Muscle layer of colon (tissue), 2 donors: Measurements from ENCODE around the gene TSPAN4.
A peak's percentile ranks its signal among the peaks of the same experiment; 100 is the strongest.

Experiments used
- H3K27ac ChIP-seq: one replicate; pipeline ENCODE4 v1.7.0; 2013; ENCODE audit warnings: low read depth, mild to moderate bottlenecking, low read length, moderate library complexity
- H3K27me3 ChIP-seq, 2 donors: one replicate each; pipeline ENCODE4 v1.7.0; 2013; ENCODE audit warnings: low read length in 2 of 2, mild to moderate bottlenecking in 2 of 2; ENCODE audit not compliant: insufficient read depth in 2 of 2, control insufficient read depth in 1 of 2
- H3K36me3 ChIP-seq: one replicate; pipeline ENCODE4 v1.7.0; 2013; ENCODE audit warnings: mild to moderate bottlenecking, low read length; ENCODE audit not compliant: insufficient read depth
- H3K4me1 ChIP-seq: one replicate; pipeline ENCODE4 v1.7.0; 2013; ENCODE audit warnings: mild to moderate bottlenecking, low read length; ENCODE audit not compliant: insufficient read depth
- H3K4me3 ChIP-seq, 2 donors: one replicate each; pipeline ENCODE4 v1.7.0; 2013; ENCODE audit warnings: low read length in 2 of 2, low read depth in 1 of 2, mild to moderate bottlenecking in 1 of 2, moderate library complexity in 1 of 2
- H3K9ac ChIP-seq: one replicate; pipeline ENCODE4 v1.7.0; 2013; ENCODE audit warnings: low read length
- H3K9me3 ChIP-seq: one replicate; pipeline ENCODE4 v1.7.0; 2013; ENCODE audit warnings: mild to moderate bottlenecking, low read length
- donor health status: abdominal sarcoma.
- donor health status: Adenocarcinoma of cecum.

The TSPAN4 gene

DNA sequence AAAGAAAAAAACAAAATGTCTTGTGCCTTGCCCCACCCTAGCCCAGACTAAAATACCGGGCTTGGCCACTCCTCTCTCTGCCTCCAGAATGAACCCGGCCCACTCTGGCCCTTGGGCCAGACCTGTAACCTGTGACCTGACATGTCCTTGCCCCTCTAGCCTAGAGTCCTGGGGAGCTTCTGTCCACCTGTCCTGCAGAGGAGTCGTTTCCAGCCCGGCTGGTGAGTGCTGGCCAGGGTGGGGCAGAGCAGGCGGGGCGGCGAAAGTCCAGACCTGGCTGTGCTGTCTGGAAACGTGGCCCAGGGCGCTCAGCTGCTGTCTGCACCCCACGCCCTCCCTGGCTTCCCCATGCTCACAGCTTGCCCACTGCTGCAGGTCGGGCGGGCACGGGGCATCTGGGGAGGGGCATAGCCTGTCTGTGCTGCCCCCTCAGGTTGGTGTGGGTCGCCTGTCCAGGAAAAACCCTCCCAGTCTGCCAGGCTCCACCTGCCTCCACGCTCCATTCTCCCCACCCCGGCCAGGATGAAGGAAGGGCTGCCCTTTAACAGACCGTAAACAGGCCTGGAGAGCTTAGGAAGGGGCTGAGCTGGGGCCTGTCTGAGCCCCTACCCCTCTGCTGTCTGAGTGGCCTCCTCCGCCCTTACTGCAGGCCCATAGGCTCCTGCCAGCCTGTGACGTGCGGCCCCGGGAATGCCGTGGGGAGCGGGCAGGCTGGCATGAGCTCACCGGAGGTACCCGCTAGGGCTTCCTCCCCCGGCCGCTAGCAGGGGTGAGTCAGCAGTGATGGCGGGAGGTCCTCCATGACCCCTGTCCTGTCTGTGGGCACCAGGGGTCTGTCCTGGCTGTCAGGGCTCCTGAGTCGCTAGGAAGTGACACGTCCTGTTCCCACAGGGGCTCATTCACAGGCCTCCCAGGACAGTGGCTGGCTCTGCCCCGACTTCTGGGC is 8.0 kb upstream of the TSPAN4 start:
- Histone ChIP-seq H3K4me1 (peaks cover 24% of the 10 kb centered on the region), H3K4me3 (peak overlapping the region; percentile 11 to 56)

GRCh38 chr11:836274-836673 is 6.4 kb upstream of the TSPAN4 start:
- no peaks in the 10 kb centered on the region for H3K9me3 ChIP-seq
- peaks cover 32% of the 10 kb centered on the region for H3K36me3 ChIP-seq
- no peak overlapping the region for H3K9ac ChIP-seq
- H3K27me3 ChIP-seq: peaks cover 0 to 12% of the 10 kb centered on the region in 2 donors
- no peak overlapping the region for H3K27ac ChIP-seq
- H3K4me3 ChIP-seq: no peak overlapping the region
- H3K4me1 ChIP-seq: peaks cover 34% of the 10 kb centered on the region

More for the DNA sequence above, 8.0 kb upstream of the TSPAN4 start:
- Histone ChIP-seq H3K27me3 (peaks cover 0 to 29% of the 10 kb centered on the region in 2 donors), H3K9ac (peak overlapping the region; percentile 9), H3K27ac (peak overlapping the region; percentile 93), H3K36me3 (peaks cover 27% of the 10 kb centered on the region), H3K9me3 (no peaks in the 10 kb centered on the region)

DNA sequence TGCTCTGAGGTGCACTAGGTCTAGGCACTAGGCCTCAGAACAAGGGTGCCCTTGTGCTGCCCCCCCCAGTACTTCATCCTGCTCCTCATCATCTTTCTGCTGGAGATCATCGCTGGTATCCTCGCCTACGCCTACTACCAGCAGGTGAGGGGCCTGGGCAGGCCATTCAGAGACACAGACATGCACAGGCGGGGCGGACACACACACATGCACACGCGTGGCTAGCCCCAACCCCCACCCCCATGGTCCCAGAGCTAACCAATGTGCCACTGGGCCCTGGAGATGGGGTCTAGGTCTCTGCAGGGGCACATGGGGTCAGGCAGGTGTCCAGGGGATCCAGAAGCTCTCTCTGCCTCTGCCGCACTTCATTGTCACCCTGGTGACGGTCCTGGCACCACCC is 6.0 kb upstream of the TSPAN4 start:
- Histone ChIP-seq H3K4me1 (peaks cover 35% of the 10 kb centered on the region), H3K4me3 (no peak overlapping the region), H3K27ac (no peak overlapping the region), H3K36me3 (peaks cover 32% of the 10 kb centered on the region), H3K9ac (no peak overlapping the region), H3K9me3 (no peaks in the 10 kb centered on the region), H3K27me3 (peaks cover 0 to 8% of the 10 kb centered on the region in 2 donors)

DNA sequence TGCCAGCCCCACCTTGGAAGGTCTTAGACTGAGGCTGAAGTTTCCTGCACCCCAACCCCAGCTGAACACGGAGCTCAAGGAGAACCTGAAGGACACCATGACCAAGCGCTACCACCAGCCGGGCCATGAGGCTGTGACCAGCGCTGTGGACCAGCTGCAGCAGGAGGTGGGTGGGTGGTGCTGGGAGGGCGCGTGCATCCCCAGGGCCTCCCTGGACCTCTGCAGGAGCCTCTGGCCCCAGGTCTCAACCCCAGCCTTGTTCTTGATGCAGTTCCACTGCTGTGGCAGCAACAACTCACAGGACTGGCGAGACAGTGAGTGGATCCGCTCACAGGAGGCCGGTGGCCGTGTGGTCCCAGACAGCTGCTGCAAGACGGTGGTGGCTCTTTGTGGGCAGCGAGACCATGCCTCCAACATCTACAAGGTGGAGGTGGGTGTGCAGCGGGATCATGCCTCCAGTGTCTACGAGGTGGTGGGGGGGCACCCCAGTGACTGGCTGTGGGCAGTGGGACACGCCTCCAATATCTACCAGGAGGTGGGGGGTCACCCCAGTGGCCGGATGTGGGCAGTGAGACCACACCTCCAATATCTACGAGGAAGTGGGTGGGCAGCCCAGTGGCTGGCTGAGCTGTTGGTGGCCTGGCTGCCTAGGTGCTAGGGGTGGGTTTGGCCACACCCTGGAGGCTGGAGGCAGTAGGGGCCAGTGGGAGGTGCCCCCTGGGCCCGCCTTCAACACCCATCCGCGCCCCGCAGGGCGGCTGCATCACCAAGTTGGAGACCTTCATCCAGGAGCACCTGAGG is 5.3 kb upstream of the TSPAN4 start:
- Histone ChIP-seq H3K9me3 (no peaks in the 10 kb centered on the region), H3K9ac (no peak overlapping the region), H3K27me3 (peaks cover 0 to 1% of the 10 kb centered on the region in 2 donors), H3K4me3 (no peak overlapping the region), H3K36me3 (peaks cover 32% of the 10 kb centered on the region), H3K4me1 (peaks cover 31% of the 10 kb centered on the region), H3K27ac (no peak overlapping the region)

GRCh38 chr11:837990-838307 is 4.7 kb upstream of the TSPAN4 start:
- H3K9me3 ChIP-seq: no peaks in the 10 kb centered on the region
- H3K9ac ChIP-seq: no peak overlapping the region
- H3K4me1 ChIP-seq: peaks cover 30% of the 10 kb centered on the region
- no peaks in the 10 kb centered on the region for H3K27me3 ChIP-seq
- H3K4me3 ChIP-seq: no peak overlapping the region
- H3K36me3 ChIP-seq: peaks cover 32% of the 10 kb centered on the region
- no peak overlapping the region for H3K27ac ChIP-seq

DNA sequence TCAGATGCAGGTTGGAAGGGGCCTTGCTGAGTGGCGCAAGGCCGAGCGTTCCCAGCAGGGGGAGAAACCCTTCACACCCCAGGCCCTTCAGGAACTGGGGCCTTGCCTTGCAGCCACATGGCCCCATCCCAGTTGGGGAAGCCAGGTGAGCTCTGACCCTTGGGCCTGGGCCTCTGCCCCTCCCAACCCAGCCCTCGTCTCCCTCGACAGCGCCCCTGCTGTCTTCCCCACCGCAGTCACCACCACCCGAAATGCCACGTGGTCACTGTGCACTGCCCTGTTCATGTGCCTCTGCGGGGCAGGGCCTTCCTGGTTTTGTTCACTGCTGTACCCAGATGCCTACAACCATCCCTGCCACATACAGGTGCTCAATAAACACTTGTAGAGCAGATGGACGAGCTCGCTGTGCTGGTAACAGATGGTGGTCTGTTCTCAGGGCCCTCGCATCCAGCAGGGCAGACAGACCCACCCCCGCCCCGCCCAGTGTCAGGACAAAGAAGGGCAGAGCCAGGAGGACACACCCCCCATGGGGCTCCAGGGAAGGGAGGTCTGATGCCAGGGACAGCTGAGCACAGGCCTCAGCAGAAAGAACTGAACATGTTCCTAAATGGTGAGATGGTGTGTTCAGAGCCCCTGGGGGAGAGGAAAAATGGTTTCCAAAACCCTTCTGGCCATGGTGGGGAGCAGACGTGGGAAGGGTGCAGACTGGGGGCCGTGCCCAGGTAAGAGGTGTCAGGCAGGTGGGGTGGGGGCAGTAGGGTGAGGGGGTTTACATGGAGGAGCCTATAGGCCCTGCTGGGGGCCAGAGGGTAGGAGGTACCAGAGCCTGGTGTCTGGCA is 4.0 kb upstream of the TSPAN4 start:
- peaks cover 31% of the 10 kb centered on the region for H3K4me1 ChIP-seq
- H3K27me3 ChIP-seq: no peaks in the 10 kb centered on the region
- H3K36me3 ChIP-seq: peaks cover 32% of the 10 kb centered on the region
- no peaks in the 10 kb centered on the region for H3K9me3 ChIP-seq
- H3K9ac ChIP-seq: no peak overlapping the region
- no peak overlapping the region for H3K4me3 ChIP-seq
- H3K27ac ChIP-seq: no peak overlapping the region

DNA sequence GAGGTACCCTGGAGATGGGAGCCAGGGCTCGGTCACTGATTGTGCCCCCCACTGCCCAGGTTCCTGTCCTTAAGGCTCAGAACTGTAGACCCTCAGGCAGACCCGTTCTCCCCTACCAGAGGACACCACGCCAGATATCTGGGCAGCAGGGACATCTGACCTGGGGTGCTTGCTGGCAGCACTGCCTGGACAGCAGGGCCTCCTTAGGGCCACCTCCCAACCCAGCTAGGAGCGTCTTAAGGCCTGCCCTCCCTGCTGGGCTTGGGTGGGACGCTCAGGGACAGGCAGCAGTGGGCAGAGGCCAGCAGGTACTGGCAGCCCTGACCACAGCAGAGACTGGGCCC is 3.4 kb upstream of the TSPAN4 start:
- H3K27me3 ChIP-seq: no peaks in the 10 kb centered on the region
- peaks cover 32% of the 10 kb centered on the region for H3K4me1 ChIP-seq
- no peak overlapping the region for H3K9ac ChIP-seq
- no peak overlapping the region for H3K4me3 ChIP-seq
- H3K36me3 ChIP-seq: peaks cover 32% of the 10 kb centered on the region
- H3K27ac ChIP-seq: no peak overlapping the region
- no peaks in the 10 kb centered on the region for H3K9me3 ChIP-seq

DNA sequence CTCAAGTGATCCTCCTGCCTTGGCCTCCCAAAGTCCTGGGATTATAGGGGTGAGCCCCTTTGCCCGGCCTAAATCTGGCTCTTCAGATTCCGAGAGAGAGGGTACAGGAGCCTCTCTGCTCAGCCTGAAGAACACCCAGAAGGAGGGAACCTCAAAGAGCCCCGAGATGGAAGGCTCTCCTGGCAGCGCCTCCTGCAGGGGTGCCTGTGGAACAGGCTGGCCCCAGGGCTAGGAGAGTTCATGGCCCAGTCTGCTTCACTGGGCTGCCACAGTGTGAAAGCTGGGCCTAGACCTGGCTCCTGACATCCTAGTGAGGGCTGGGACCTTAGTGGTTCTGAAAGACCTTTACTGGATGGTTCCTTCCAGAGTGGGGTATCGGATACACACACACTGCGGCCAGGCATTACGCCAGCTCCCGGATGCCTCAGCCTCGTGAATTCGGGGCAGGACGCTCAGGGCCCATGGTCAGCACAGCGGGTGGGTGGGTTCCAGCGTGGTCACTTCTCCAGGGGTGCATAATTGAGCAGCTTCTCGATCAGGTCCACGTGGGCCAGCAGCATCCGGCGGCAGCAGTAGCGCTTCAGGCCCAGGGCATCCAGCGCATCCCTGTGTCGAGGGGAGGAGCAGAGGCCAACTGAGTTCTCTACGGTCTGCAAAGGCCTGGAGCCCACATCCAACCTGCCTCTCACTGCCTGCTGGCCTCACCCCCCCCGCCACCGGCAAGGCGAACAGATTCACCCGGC is 2.6 kb upstream of the TSPAN4 start:
- Histone ChIP-seq H3K27ac (no peak overlapping the region), H3K4me1 (peaks cover 31% of the 10 kb centered on the region), H3K4me3 (no peak overlapping the region), H3K27me3 (no peaks in the 10 kb centered on the region), H3K9me3 (no peaks in the 10 kb centered on the region), H3K9ac (no peak overlapping the region), H3K36me3 (peaks cover 32% of the 10 kb centered on the region)

- H3K9ac ChIP-seq: peak overlapping the region; percentile 61
- peaks cover 31% of the 10 kb centered on the region for H3K4me1 ChIP-seq
- H3K36me3 ChIP-seq: peaks cover 23% of the 10 kb centered on the region
- H3K9me3 ChIP-seq: no peaks in the 10 kb centered on the region
- H3K27me3 ChIP-seq: no peaks in the 10 kb centered on the region
- peak overlapping the region; percentile 76 to 100 for H3K4me3 ChIP-seq
- H3K27ac ChIP-seq: peak overlapping the region; percentile 88
Observed at GRCh38 chr11:841981-842369, 677 bp upstream of the TSPAN4 start.

GRCh38 chr11:843086-843734 is 558 bp downstream of the TSPAN4 start:
- Histone ChIP-seq H3K27me3 (peaks cover 0 to 4% of the 10 kb centered on the region in 2 donors), H3K9me3 (no peaks in the 10 kb centered on the region), H3K36me3 (peaks cover 18% of the 10 kb centered on the region), H3K4me1 (peaks cover 35% of the 10 kb centered on the region), H3K9ac (peak overlapping the region; percentile 41), H3K4me3 (peak overlapping the region; percentile 76 to 100), H3K27ac (peak overlapping the region; percentile 88)
